AG04450 (cell line): ENCODE data around the gene DEFB132. TPM values are rescaled to one million over a fixed set of nuclear protein-coding genes. Genes with fewer than 3 reads are reported as not detected.

ENCODE experiments used
- CTCF ChIA-PET: fragments of 300-600, 350-600 bp; formaldehyde crosslinking; extraction: SDS; loops from one replicate; lab custom pipeline; 2022; ENCODE audit warnings: antibody characterized with exemption, inconsistent platforms; lab: Charles Lee
- POLR2A ChIA-PET: fragments of 350-600 bp; formaldehyde crosslinking; extraction: SDS; loops from one replicate; lab custom pipeline; 2021; ENCODE audit warnings: antibody characterized with exemption, inconsistent platforms; lab: Yijun Ruan, JAX
- DNase-seq: peaks from one replicate; pipeline ENCODE4 v3.0.0-alpha.2; 2011; ENCODE audit warnings: low read depth, low spot score
- H3K27ac ChIP-seq: one replicate; pipeline ENCODE4 v1.5.1; 2012; ENCODE audit warnings: low read depth, low read length, control low read depth
- H3K27me3 ChIP-seq: one replicate; pipeline ENCODE4 v1.6.0; 2012; ENCODE audit warnings: low read length; ENCODE audit not compliant: control insufficient read depth, insufficient read depth
- H3K4me3 ChIP-seq: 2 replicates; pipeline ENCODE4 v1.5.1; 2011; ENCODE audit warnings: mild to moderate bottlenecking, low read depth, low read length, control low read depth
- H3K9me3 ChIP-seq: 2 replicates; pipeline ENCODE4 v1.5.1; 2012; ENCODE audit warnings: low read length; ENCODE audit not compliant: control insufficient read depth, insufficient read depth
- CTCF ChIP-seq: IDR thresholded peaks from 2 replicates; pipeline ENCODE4 v1.5.1; 2011; ENCODE audit warnings: low read depth, low read length, control low read depth, inconsistent platforms
- polyA plus RNA-seq: library from polyadenylated mRNA; depleted of rRNA; stranded (reverse); fragments of >200 nt; gene quantifications from 2 replicates; pipeline ENCODE4 v1.2.3, GENCODE V29; 2011; rRNA removed

DEFB132 gene
- polyA plus RNA-seq, 1 experiment: not detected

DNA sequence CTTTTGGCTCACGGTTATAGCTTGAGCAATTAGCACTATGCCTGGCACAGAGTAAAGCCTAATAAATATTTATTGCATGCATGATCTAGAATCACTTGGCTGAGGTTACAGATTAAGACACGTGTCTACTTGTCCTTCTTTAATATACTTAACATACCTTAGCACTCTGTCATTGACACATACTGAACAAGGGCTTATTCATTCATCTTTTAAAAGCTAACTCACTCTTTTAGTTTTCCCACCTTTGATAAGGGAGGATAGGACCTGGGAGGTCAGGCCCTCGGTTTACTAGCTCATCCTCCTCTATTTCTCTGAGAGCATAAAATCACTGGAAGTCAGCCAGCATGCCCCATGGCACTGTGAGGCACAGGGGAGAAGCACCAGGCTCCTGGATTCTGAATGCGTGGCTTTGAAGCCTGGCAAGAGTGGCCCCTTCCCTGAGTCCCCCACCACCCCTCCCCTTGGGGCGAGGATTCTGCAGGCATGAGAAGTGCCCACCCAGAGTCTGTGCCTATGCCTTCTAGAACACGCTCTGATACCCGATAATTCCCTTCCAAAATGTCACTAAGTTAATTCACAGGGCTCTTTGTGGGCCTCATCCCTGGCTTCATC is 51.0 kb downstream of the DEFB132 start:
- H3K27me3 ChIP-seq: no peaks in the 10 kb centered on the region
- no peak for TF ChIP-seq CTCF
- H3K9me3 ChIP-seq: no peaks in the 10 kb centered on the region
- H3K27ac ChIP-seq: no peak overlapping the region
- CTCF ChIA-PET: interaction anchor here (1.0 to 1.9 kb wide), 2 partner anchors 42 to 337 kb away, joined by 3 to 5 read pairs; no protein-coding TSS in a partner anchor
- H3K4me3 ChIP-seq: no peak overlapping the region
- POLR2A ChIA-PET: interaction anchor here (1.4 kb wide), 1 partner anchor 12 kb away, joined by 8 read pairs; no protein-coding TSS in a partner anchor
- no peak for DNase-seq

DNA sequence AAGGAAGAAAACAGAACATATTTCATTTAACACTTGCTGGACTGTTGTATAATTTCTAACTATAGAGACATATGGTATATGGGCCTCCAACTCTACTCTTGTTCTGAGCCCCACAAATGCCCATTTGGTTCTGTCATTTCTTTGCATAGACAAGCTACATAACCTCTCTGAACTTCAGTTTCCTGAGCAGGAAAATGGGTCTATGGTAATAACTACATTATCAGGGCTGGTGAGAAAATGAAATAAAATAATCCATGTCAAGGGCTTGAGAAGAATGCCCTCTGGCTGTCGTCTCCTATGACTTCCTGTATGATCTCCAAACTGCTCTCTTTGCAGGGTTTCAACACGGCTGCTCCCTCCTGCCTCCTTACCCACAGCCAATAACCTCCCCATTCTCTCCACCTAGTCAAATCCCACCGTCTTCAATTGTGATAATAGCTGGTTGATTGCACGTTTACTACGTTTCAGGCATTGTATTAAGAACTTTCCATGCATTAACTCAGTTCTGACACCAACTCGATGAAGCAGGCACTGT is 51.8 kb downstream of the DEFB132 start:
- POLR2A ChIA-PET: interaction anchor here (1.4 to 2.2 kb wide), 5 partner anchors 9 to 37 kb away, joined by 4 to 17 read pairs (median 8); partner anchors contain the start of genes NRSN2 and SOX12
- peak overlapping the region; percentile 97 for H3K27ac ChIP-seq
- no peak for TF ChIP-seq CTCF
- H3K4me3 ChIP-seq: peak overlapping the region; percentile 60
- H3K9me3 ChIP-seq: no peaks in the 10 kb centered on the region
- CTCF ChIA-PET: interaction anchor here (1.4 to 1.9 kb wide), 3 partner anchors 13 to 45 kb away, joined by 3 to 6 read pairs (median 5); no protein-coding TSS in a partner anchor
- no peak for DNase-seq
- H3K27me3 ChIP-seq: no peaks in the 10 kb centered on the region

DNA sequence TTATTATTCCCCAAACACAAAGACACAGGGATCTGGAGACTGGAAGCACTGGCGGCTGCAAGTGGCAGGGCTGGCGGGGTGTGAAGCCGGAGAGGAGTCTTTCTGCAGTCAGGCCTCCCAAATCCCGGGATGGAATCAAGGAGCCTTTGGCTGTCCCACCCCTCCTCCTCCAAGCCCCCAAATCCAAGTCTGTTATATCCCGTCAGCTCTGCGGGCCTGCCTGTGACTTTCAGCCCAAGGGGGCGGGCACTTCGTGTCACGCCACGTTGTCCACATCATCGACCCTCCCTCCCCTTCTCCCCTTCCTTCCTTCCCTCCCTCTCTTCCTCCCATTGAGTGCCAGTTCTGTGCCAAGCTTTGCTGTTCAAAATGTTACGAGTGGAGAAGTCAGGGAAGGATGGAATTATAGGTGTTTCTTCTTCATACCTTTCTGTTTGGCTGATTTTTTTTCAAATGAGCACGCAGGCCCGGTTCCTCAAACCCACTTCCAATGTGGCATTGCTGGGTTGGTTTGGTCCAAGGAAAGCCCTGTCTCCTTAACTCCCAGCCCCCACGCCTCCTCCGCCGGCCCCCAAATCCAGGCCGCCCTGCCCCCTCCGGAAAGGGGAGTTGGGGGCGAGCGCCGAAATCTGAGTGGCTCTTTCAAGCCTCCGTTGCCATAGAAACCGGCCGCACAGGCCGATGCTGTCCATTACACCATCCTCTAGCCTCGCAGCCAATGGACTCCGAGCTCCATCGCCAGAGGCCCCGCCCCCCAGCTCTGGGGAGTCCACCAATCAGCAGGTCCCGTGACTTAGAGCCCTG is 52.5 kb downstream of the DEFB132 start:
- no peak for TF ChIP-seq CTCF
- H3K27ac ChIP-seq: peak overlapping the region; percentile 97
- no peaks in the 10 kb centered on the region for H3K9me3 ChIP-seq
- ChIA-PET CTCF (interaction anchor here (0.6 to 2.1 kb wide), 5 partner anchors 12 to 116 kb away, joined by 3 to 7 read pairs (median 5); no protein-coding TSS in a partner anchor), POLR2A (interaction anchor here (0.6 to 2.2 kb wide), 8 partner anchors 9 to 36 kb away, joined by 4 to 17 read pairs (median 4); partner anchors contain the start of genes NRSN2 and SOX12)
- peak; percentile 99 for DNase-seq
- peak overlapping the region; percentile 60 for H3K4me3 ChIP-seq
- no peaks in the 10 kb centered on the region for H3K27me3 ChIP-seq

GRCh38 chr20:310645-311044 is 53.1 kb downstream of the DEFB132 start:
- Histone ChIP-seq H3K27me3 (no peaks in the 10 kb centered on the region), H3K4me3 (no peak overlapping the region), H3K9me3 (no peaks in the 10 kb centered on the region), H3K27ac (no peak overlapping the region)
- no peak for DNase-seq
- no peak for TF ChIP-seq CTCF
- ChIA-PET POLR2A (interaction anchor here (0.6 to 2.2 kb wide), 8 partner anchors 9 to 36 kb away, joined by 4 to 17 read pairs (median 4); partner anchors contain the start of genes NRSN2 and SOX12), CTCF (interaction anchor here (0.6 to 2.1 kb wide), 4 partner anchors 11 to 115 kb away, joined by 3 to 7 read pairs (median 5); no protein-coding TSS in a partner anchor)

Other genes starting within 250 kb of the DEFB132 start
- gene DEFB125, start 170.1 kb upstream of the DEFB132 start, polyA plus RNA-seq: not detected in 2 replicates
- gene DEFB126, start 115.1 kb upstream of the DEFB132 start, polyA plus RNA-seq: not detected in 2 replicates
- gene DEFB127, start 100.3 kb upstream of the DEFB132 start, polyA plus RNA-seq: not detected in 2 replicates
- not detected in 2 replicates for gene DEFB128, start 68.0 kb upstream of the DEFB132 start, polyA plus RNA-seq
- not detected in 2 replicates for gene DEFB129, start 30.5 kb upstream of the DEFB132 start, polyA plus RNA-seq
- 12.9 and 13.7 TPM in 2 replicates for gene C20orf96, start 33.0 kb downstream of the DEFB132 start, polyA plus RNA-seq
- 14.0 and 15.4 TPM in 2 replicates for gene ZCCHC3, start 39.8 kb downstream of the DEFB132 start, polyA plus RNA-seq
- 3.8 and 4.6 TPM in 2 replicates for gene SOX12, start 67.8 kb downstream of the DEFB132 start, polyA plus RNA-seq
- gene NRSN2, start 89.4 kb downstream of the DEFB132 start, polyA plus RNA-seq: 35.6 and 43.3 TPM in 2 replicates
- gene TRIB3, start 123.0 kb downstream of the DEFB132 start, polyA plus RNA-seq: 32.6 and 45.5 TPM in 2 replicates
- gene RBCK1, start 150.6 kb downstream of the DEFB132 start, polyA plus RNA-seq: 57.4 and 69.3 TPM in 2 replicates
- 40.1 and 45.6 TPM in 2 replicates for gene TBC1D20, start 204.8 kb downstream of the DEFB132 start, polyA plus RNA-seq